Adrenal gland (tissue), 5 donors: Measurements from ENCODE around the gene ALDH18A1.

Source experiments
- POLR2A ChIP-seq, 2 donors: fragments of 450-650 bp; IDR thresholded peaks; one replicate each; pipeline ENCODE4 v1.6.1; 2017; ENCODE audit warnings: antibody characterized with exemption in 2 of 2, mild to moderate bottlenecking in 2 of 2, moderate library complexity in 1 of 2
- TF ChIP-seq, protein P1 (sequence below), 6 experiments: fragments of 450-650 bp in 4 of 6; fragments of 200-600 bp in 2 of 6; sonication (generic) in 1 of 6; IDR thresholded peaks; 1 replicate in 5 of 6; 2 replicates in 1 of 6; pipeline versions ENCODE4 v1.5.1 to v1.8.0; 2016 to 2021; ENCODE audit warnings: antibody characterized with exemption in 6 of 6, mild to moderate bottlenecking in 2 of 6, moderate library complexity in 1 of 6
- donor health status: DM: no; HTN: no; CAD: no.

DNA sequence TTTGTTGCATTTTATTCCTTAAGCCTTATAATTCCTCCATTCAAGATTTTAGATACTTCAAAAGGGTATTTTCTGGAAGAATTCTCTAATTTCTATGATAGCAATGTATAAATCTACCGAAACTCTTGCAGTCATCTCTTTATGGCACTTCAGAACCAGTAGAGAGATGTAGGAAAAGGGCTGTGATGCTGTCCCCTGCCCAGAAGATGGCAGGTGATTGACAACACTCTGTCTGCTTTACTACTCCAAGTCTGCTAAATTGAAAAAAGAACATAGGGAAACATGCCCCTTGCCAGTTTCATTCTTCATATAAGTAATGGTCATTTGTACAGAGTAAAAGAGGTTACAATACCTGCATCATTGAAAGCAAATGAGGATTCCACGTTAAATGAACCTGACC is 32.1 kb upstream of the ALDH18A1 start:
- no peak for TF ChIP-seq POLR2A (IDR thresholded peaks at IDR 0.05)
- TF ChIP-seq, protein P1, sequence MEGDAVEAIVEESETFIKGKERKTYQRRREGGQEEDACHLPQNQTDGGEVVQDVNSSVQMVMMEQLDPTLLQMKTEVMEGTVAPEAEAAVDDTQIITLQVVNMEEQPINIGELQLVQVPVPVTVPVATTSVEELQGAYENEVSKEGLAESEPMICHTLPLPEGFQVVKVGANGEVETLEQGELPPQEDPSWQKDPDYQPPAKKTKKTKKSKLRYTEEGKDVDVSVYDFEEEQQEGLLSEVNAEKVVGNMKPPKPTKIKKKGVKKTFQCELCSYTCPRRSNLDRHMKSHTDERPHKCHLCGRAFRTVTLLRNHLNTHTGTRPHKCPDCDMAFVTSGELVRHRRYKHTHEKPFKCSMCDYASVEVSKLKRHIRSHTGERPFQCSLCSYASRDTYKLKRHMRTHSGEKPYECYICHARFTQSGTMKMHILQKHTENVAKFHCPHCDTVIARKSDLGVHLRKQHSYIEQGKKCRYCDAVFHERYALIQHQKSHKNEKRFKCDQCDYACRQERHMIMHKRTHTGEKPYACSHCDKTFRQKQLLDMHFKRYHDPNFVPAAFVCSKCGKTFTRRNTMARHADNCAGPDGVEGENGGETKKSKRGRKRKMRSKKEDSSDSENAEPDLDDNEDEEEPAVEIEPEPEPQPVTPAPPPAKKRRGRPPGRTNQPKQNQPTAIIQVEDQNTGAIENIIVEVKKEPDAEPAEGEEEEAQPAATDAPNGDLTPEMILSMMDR (IDR thresholded peaks at IDR 0.05), result no peak
